ENCODE data around the gene CADM1.

DNA sequence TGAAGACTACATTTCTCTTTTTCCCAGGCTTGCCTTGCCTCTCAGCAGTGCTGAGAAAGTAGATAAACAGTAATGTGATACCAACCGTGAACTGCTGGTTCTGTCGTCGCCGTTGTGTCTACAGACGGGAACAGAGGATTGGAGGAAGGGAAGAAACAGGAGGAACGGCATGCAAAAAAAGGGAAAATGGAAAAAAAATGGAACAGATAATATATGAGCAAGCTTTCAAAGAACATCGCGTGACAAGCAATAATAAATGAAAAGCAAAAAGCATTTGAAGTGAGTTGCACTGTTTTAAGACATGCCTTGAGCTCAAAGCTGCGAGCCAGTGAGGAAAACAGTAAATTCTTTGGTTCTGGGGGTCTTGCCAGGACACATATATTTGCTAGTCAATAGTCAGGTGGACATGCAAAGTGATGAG lies 305.9 kb downstream of the CADM1 start:
- TF ChIP-seq, protein P1, sequence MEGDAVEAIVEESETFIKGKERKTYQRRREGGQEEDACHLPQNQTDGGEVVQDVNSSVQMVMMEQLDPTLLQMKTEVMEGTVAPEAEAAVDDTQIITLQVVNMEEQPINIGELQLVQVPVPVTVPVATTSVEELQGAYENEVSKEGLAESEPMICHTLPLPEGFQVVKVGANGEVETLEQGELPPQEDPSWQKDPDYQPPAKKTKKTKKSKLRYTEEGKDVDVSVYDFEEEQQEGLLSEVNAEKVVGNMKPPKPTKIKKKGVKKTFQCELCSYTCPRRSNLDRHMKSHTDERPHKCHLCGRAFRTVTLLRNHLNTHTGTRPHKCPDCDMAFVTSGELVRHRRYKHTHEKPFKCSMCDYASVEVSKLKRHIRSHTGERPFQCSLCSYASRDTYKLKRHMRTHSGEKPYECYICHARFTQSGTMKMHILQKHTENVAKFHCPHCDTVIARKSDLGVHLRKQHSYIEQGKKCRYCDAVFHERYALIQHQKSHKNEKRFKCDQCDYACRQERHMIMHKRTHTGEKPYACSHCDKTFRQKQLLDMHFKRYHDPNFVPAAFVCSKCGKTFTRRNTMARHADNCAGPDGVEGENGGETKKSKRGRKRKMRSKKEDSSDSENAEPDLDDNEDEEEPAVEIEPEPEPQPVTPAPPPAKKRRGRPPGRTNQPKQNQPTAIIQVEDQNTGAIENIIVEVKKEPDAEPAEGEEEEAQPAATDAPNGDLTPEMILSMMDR (conservative IDR thresholded peaks at IDR 0.05; ENCODE audit: low read depth, low read length) = no peak
- no peak for TF ChIP-seq EZH2 (IDR thresholded peaks at IDR 0.05; ENCODE audit: borderline replicate concordance, low read depth, low read length, poor library complexity, severe bottlenecking)
